Tracheal epithelial cell (primary cell): Measurements from ENCODE around the gene TRMT10B. TPM values are rescaled to one million over a fixed set of nuclear protein-coding genes. Genes with fewer than 3 reads are reported as not detected.

ENCODE experiments used
- total RNA-seq: library from RNA; depleted of rRNA; stranded (reverse); fragments of >200 nt; gene quantifications from 2 replicates; pipeline ENCODE4 v1.2.1, GENCODE V29; 2014

The TRMT10B gene, protein sequence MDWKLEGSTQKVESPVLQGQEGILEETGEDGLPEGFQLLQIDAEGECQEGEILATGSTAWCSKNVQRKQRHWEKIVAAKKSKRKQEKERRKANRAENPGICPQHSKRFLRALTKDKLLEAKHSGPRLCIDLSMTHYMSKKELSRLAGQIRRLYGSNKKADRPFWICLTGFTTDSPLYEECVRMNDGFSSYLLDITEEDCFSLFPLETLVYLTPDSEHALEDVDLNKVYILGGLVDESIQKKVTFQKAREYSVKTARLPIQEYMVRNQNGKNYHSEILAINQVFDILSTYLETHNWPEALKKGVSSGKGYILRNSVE
- total RNA-seq, result 2.2 and 3.2 TPM in 2 replicates

DNA sequence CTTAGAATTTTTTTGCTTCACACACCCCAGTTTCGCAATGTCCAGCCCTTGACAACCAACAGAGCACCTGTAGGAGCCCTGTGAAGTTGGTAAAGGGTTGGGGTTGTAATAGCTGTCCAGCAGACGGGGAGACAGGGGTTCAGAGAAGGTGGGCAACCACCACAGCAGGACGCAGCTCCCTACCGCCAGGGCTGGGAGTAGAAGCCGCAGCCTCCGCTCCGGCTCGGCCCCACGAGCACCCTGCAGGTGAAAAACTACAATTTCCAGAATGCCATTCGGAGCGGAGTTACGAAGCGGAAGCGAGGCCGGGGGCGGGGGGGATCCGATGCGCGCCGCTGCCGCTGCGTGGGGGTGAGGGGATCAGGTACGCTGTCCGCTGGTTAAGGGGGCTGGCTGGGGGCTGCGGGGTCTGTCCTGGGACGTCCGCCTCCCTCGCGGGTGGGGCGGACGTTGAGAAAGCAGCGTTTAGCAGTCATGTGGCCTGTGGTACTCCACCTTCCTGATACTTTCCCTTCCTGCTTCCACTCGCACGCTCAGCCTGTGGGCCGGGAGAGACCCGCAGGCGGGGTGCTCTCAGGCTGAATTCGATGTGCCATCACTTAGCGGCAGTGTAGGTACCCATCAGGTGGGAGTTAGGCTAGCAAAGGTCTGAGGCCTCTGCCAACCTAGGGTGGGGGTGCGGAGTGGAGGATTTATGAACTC, at the start of gene TRMT10B:
TRMT10B (plus strand) TSS at position 317 of the 702 bp plus-strand sequence. CDS start 8,127 bp downstream, outside the sequence.

DNA sequence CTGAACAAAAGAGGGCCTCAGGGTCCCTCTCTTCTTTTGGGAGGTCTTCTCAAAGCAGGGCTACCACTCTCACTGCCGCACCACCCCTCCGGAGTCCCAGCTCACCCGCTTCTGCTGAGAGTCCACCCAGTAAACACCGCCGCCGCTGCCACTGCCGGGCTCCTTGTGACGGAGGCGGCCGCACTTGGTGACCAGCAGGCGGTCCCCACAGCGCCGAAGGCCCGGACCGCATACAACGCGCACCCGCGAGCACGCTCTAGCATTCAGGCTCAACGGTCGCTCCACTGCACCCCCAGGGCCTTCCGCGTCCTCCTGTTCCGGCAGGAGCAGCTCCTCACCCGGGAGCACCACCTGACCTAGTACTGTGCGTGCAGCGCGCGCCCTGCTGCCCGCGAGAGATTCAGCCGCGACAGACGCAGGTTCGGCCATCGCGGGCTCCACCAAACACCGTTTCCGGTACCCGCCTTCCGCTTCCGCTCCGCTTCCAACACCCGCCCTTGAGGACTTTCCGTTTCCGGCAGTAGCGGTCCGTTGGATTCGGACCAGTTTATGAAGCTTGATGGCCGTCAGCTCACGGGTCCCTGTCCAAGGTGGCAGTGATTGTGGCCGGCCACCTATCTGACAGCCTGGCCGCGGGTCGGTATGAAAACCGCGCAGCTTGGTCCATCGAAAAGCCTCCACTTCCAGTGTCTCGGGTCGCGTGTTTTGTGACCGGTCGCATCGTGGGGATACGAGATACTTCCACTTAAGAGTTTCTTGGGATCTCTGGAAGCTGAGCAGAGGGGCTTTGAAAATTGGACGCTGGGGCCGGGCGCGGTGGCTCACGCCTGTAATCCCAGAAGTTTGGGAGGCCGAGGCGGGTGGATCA, 31.2 kb downstream of the TRMT10B start, which contains the start of gene EXOSC3:
EXOSC3 (minus strand) TSS at position 449 of the 868 bp plus-strand sequence; CDS start at position 429, 20 bp downstream.

DNA sequence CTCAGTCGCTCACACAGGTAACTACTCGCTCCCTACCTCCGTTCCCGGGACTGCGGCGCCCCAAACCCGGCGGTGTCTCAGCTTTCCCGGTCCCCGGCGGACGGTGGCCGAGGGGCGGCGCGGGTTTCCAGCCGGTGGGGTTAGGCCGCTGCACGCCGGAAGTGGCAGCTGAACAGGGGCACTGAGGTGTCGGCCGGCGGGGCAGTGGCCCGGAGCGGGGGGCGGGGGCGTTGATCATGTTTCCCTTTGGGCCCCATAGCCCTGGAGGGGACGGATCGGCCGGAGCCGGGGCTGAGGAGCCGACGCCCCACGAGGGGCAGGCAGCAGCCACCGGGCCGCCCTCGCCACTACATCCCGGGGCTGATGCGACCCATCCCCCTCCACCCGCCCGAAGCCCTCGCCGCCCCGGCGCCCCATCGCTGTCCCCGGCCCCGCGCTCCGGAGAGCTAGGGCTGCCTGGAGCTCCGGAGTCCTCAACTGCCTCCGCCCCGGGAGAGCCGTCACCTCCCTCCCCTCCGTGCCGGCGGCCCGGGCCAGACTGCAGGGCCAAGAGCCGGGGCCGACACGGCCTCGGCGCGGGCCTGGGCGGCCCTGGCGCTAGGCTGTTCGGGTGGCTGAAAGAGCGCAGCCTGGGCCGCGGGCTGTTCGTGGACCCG, 47.2 kb downstream of the TRMT10B start, which contains the start of gene DCAF10:
DCAF10 (plus strand) TSS at position 167 of the 656 bp plus-strand sequence; CDS start at position 237, 70 bp downstream.

Other genes starting within 250 kb of the TRMT10B start
- 4.8 and 7.2 TPM in 2 replicates for gene FBXO10, start 177.4 kb upstream of the TRMT10B start, total RNA-seq
- gene TOMM5, start 161.2 kb upstream of the TRMT10B start, total RNA-seq, result 143 and 146 TPM in 2 replicates
- under 0.01 TPM in 1 of 2 replicates, not detected in the other for gene FRMPD1, start 102.9 kb upstream of the TRMT10B start, total RNA-seq
- 22.0 and 33.5 TPM in 2 replicates for gene EXOSC3, start 31.3 kb downstream of the TRMT10B start, total RNA-seq
- gene DCAF10, start 47.0 kb downstream of the TRMT10B start, total RNA-seq, result 45.3 and 48.2 TPM in 2 replicates
- 66.5 and 76.6 TPM in 2 replicates for gene SLC25A51, start 150.3 kb downstream of the TRMT10B start, total RNA-seq